Coronary artery (tissue), 2 donors: ENCODE results near the gene RASA4B.
"Not testable (repeated sequence)": the region's sequence is repeated elsewhere in the genome, so short reads cannot be mapped to it uniquely, and the experiment has no call there.

ENCODE experiments used
- DNase-seq: peaks from one replicate; pipeline ENCODE4 v3.0.0-alpha.2; 2017; ENCODE audit warnings: low spot score
- H3K27ac ChIP-seq, 2 donors: fragments of 200-600 bp; sonication (generic); one replicate each; pipeline ENCODE4 v1.5.1; 2016 to 2019
- H3K4me3 ChIP-seq: fragments of 200-600 bp; sonication (generic); 2 replicates; pipeline ENCODE4 v1.5.1; 2016; ENCODE audit warnings: mild to moderate bottlenecking, moderate library complexity

RASA4B gene

GRCh38 chr7:102517550-102518147 is at the start of gene RASA4B:
RASA4B (minus strand) TSS chr7:102517777; CDS start chr7:102517710, 67 bp downstream.
- H3K27ac ChIP-seq: not testable (repeated sequence)
- H3K4me3 ChIP-seq: peak within 1 kb of the TSS; percentile 59
- peak; percentile 24 for DNase-seq

- not testable (repeated sequence) for H3K4me3 ChIP-seq, H3K27ac ChIP-seq, DNase-seq
These were observed 33.3 kb upstream of the RASA4B start, which contains the start of gene SPDYE2 for GRCh38 chr7:102550808-102551422. SPDYE2 (plus strand) TSS chr7:102551226; CDS start chr7:102553256, 2,030 bp downstream.

- H3K4me3 ChIP-seq, H3K27ac ChIP-seq, DNase-seq: not testable (repeated sequence)
These were observed 28.8 kb upstream of the RASA4B start for GRCh38 chr7:102546353-102546752.

GRCh38 chr7:102545288-102545687 is 27.7 kb upstream of the RASA4B start:
- not testable (repeated sequence) for DNase-seq, H3K27ac ChIP-seq, H3K4me3 ChIP-seq

- H3K4me3 ChIP-seq, H3K27ac ChIP-seq, DNase-seq: not testable (repeated sequence)
These were observed 26.8 kb upstream of the RASA4B start for GRCh38 chr7:102544372-102544771.

- not testable (repeated sequence) for DNase-seq
These were observed 26.0 kb upstream of the RASA4B start, which contains the start of gene UPK3BL2 for GRCh38 chr7:102543596-102543995. UPK3BL2 (minus strand) TSS chr7:102543696; CDS start chr7:102543636, 60 bp downstream.

GRCh38 chr7:102542771-102543170 is 25.2 kb upstream of the RASA4B start:
- DNase-seq, H3K4me3 ChIP-seq, H3K27ac ChIP-seq: not testable (repeated sequence)

More at GRCh38 chr7:102543596-102543995, 26.0 kb upstream of the RASA4B start, which contains the start of gene UPK3BL2:
- not testable (repeated sequence) for H3K4me3 ChIP-seq, H3K27ac ChIP-seq

GRCh38 chr7:102542083-102542482 is 24.5 kb upstream of the RASA4B start:
- not testable (repeated sequence) for H3K4me3 ChIP-seq, DNase-seq, H3K27ac ChIP-seq

GRCh38 chr7:102540604-102541003 is 23.0 kb upstream of the RASA4B start:
- DNase-seq, H3K27ac ChIP-seq: not testable (repeated sequence)

GRCh38 chr7:102535062-102535615 is 17.6 kb upstream of the RASA4B start:
- H3K4me3 ChIP-seq, H3K27ac ChIP-seq, DNase-seq: not testable (repeated sequence)

More at GRCh38 chr7:102540604-102541003, 23.0 kb upstream of the RASA4B start:
- not testable (repeated sequence) for H3K4me3 ChIP-seq

GRCh38 chr7:102532127-102532526 is 14.6 kb upstream of the RASA4B start:
- not testable (repeated sequence) for H3K27ac ChIP-seq, H3K4me3 ChIP-seq, DNase-seq

GRCh38 chr7:102531583-102531982 is 14.0 kb upstream of the RASA4B start:
- not testable (repeated sequence) for DNase-seq, H3K4me3 ChIP-seq, H3K27ac ChIP-seq

GRCh38 chr7:102527822-102528793 is 10.5 kb upstream of the RASA4B start:
- H3K27ac ChIP-seq: peak overlapping the region in 1 of 2 donors; percentile 22
- not testable (repeated sequence) for H3K4me3 ChIP-seq, DNase-seq

GRCh38 chr7:102527182-102527581 is 9.6 kb upstream of the RASA4B start:
- H3K27ac ChIP-seq, DNase-seq, H3K4me3 ChIP-seq: not testable (repeated sequence)

GRCh38 chr7:102524803-102525202 is 7.2 kb upstream of the RASA4B start:
- DNase-seq, H3K27ac ChIP-seq, H3K4me3 ChIP-seq: not testable (repeated sequence)

GRCh38 chr7:102520797-102521196 is 3.2 kb upstream of the RASA4B start:
- not testable (repeated sequence) for H3K27ac ChIP-seq, DNase-seq, H3K4me3 ChIP-seq

- not testable (repeated sequence) for H3K27ac ChIP-seq, DNase-seq, H3K4me3 ChIP-seq
These were observed 626 bp downstream of the RASA4B start for GRCh38 chr7:102516951-102517350.

GRCh38 chr7:102515889-102516288 is 1.7 kb downstream of the RASA4B start:
- DNase-seq, H3K27ac ChIP-seq, H3K4me3 ChIP-seq: not testable (repeated sequence)
